ENCODE measurements around the gene KCND2.

Gene KCND2

DNA sequence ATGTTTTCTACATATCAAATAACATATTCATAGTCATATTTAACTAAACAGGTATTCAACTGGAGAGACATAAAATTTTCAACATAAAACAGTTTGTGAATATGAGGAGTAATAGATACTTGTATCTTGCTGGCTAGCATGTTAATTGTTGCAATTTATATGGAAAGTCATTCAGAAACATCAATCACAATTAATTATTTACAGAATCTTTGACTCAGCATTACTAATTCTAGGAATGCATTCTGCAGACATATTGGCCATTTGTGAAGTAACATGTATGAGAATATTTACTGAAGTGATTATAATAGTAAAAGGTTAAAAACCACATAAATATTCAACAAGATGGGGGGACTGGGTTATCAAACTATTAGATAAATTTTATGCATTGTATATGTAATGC lies 381.3 kb downstream of the KCND2 start:
- TF ChIP-seq FOXP2 (optimal IDR thresholded peaks at IDR 0.05; ENCODE audit: borderline replicate concordance, extremely low read depth, extremely low read length, insufficient read depth) (no peak), SIN3A (IDR thresholded peaks at IDR 0.05; ENCODE audit: borderline replicate concordance, insufficient read depth, low read length) (no peak), TAF1 (IDR thresholded peaks at IDR 0.05; ENCODE audit: borderline replicate concordance, insufficient read depth, low read length) (no peak), POLR2AphosphoS5 (IDR thresholded peaks at IDR 0.05; ENCODE audit: low read depth, low read length) (no peak)
- TF ChIP-seq, protein P1, sequence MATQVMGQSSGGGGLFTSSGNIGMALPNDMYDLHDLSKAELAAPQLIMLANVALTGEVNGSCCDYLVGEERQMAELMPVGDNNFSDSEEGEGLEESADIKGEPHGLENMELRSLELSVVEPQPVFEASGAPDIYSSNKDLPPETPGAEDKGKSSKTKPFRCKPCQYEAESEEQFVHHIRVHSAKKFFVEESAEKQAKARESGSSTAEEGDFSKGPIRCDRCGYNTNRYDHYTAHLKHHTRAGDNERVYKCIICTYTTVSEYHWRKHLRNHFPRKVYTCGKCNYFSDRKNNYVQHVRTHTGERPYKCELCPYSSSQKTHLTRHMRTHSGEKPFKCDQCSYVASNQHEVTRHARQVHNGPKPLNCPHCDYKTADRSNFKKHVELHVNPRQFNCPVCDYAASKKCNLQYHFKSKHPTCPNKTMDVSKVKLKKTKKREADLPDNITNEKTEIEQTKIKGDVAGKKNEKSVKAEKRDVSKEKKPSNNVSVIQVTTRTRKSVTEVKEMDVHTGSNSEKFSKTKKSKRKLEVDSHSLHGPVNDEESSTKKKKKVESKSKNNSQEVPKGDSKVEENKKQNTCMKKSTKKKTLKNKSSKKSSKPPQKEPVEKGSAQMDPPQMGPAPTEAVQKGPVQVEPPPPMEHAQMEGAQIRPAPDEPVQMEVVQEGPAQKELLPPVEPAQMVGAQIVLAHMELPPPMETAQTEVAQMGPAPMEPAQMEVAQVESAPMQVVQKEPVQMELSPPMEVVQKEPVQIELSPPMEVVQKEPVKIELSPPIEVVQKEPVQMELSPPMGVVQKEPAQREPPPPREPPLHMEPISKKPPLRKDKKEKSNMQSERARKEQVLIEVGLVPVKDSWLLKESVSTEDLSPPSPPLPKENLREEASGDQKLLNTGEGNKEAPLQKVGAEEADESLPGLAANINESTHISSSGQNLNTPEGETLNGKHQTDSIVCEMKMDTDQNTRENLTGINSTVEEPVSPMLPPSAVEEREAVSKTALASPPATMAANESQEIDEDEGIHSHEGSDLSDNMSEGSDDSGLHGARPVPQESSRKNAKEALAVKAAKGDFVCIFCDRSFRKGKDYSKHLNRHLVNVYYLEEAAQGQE (IDR thresholded peaks at IDR 0.05; ENCODE audit: insufficient read depth in 1 of 2, low read depth in 2 of 2, low read length in 2 of 2), result no peak

DNA sequence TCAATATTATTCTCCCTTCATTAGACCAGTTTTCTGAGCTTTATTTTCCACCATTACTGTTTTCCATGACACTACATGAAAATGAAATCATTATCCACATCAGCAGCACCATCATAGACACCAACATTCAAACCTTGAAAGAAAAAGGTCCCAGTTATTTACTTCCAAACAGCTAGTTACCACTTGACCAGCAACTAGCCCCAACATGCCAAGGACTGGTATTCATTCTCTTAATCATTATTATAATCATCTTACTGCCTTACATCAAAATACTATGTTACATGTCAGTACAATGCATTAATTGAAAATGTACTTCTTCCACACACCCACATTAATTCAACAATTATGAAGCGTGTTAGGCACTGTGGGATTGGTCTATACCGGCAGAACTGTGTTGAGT lies 385.5 kb downstream of the KCND2 start:
- TF ChIP-seq POLR2AphosphoS5 (IDR thresholded peaks at IDR 0.05; ENCODE audit: low read depth, low read length) (no peak), FOXP2 (optimal IDR thresholded peaks at IDR 0.05; ENCODE audit: borderline replicate concordance, extremely low read depth, extremely low read length, insufficient read depth) (no peak), SIN3A (IDR thresholded peaks at IDR 0.05; ENCODE audit: borderline replicate concordance, insufficient read depth, low read length) (no peak), TAF1 (IDR thresholded peaks at IDR 0.05; ENCODE audit: borderline replicate concordance, insufficient read depth, low read length) (no peak)
- TF ChIP-seq, protein P1 (IDR thresholded peaks at IDR 0.05; ENCODE audit: insufficient read depth in 1 of 2, low read depth in 2 of 2, low read length in 2 of 2), result no peak

DNA sequence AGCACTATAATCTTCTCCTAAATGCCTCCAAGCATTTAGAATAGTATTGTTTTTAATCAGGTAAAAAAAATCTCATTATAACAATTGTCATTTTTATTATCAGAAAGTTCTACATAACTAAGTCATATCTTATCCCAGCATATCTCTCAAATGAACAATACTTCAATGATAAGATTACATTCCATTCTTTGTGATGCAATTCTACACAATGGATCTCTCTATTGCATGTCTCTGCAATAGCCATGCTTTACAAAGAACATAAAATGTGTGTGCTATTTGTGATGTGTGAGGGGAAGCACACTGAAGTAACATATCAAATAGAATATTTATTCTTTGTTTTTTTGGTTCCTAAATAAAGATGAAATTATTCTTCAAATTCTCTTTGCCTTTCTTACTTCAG lies 389.3 kb downstream of the KCND2 start:
- no peak for TF ChIP-seq SIN3A (IDR thresholded peaks at IDR 0.05; ENCODE audit: borderline replicate concordance, insufficient read depth, low read length)
- TF ChIP-seq POLR2AphosphoS5 (IDR thresholded peaks at IDR 0.05; ENCODE audit: low read depth, low read length), result no peak
- TF ChIP-seq TAF1 (IDR thresholded peaks at IDR 0.05; ENCODE audit: borderline replicate concordance, insufficient read depth, low read length), result no peak
- TF ChIP-seq, protein P1 (IDR thresholded peaks at IDR 0.05; ENCODE audit: insufficient read depth in 1 of 2, low read depth in 2 of 2, low read length in 2 of 2), result no peak
- TF ChIP-seq FOXP2 (optimal IDR thresholded peaks at IDR 0.05; ENCODE audit: borderline replicate concordance, extremely low read depth, extremely low read length, insufficient read depth), result no peak

DNA sequence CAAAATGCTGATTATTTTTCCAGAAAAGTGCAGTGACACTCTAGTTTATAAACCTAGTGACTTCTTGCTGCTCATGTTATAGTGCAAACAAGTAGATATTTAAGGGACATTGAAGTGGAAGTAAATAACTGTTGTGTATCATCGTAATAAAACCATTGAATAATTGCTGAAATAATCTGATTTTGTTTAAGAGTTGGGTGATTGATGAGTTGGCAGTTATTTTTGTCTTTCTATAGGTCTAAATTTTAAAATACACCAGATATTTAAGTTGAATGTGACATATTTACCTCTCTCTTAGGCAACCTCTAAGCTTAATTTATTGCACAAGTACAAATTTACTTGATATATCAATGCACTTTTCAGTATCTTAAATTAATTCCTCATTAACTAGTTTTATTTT lies 392.1 kb downstream of the KCND2 start:
- TF ChIP-seq, protein P1 (IDR thresholded peaks at IDR 0.05; ENCODE audit: insufficient read depth in 1 of 2, low read depth in 2 of 2, low read length in 2 of 2), result no peak
- no peak for TF ChIP-seq TAF1 (IDR thresholded peaks at IDR 0.05; ENCODE audit: borderline replicate concordance, insufficient read depth, low read length)
- no peak for TF ChIP-seq FOXP2 (optimal IDR thresholded peaks at IDR 0.05; ENCODE audit: borderline replicate concordance, extremely low read depth, extremely low read length, insufficient read depth)
- TF ChIP-seq SIN3A (IDR thresholded peaks at IDR 0.05; ENCODE audit: borderline replicate concordance, insufficient read depth, low read length), result no peak

DNA sequence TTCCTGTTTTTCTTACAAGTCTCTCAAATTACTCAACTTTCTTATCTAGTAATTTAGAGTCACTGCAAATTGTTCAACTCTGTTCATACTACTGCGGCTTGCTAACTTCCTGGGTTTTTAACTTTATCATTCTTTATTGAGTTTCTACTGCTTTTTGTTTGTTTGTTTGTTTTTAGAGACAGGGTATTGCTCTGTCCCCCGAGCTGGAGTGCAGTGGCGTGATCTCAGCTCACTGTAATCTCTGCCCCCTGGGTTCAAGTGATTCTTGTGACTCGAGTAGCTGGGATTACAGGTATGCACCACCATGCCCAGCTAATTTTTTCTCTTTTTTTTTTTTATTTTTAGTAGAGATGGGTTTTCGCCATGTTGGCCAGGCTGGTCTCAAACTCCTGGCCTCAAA lies 402.1 kb downstream of the KCND2 start:
- no peak for TF ChIP-seq TAF1 (IDR thresholded peaks at IDR 0.05; ENCODE audit: borderline replicate concordance, insufficient read depth, low read length)
- no peak for TF ChIP-seq POLR2AphosphoS5 (IDR thresholded peaks at IDR 0.05; ENCODE audit: low read depth, low read length)
- TF ChIP-seq, protein P1 (IDR thresholded peaks at IDR 0.05; ENCODE audit: insufficient read depth in 1 of 2, low read depth in 2 of 2, low read length in 2 of 2), result no peak
- TF ChIP-seq SIN3A (IDR thresholded peaks at IDR 0.05; ENCODE audit: borderline replicate concordance, insufficient read depth, low read length), result no peak
- TF ChIP-seq FOXP2 (optimal IDR thresholded peaks at IDR 0.05; ENCODE audit: borderline replicate concordance, extremely low read depth, extremely low read length, insufficient read depth), result no peak

Measured in PFSK-1 (cell line).